GM23248 (cell line): ENCODE measurements around the gene SEMA3D.

Experiments
- EZH2 ChIP-seq: fragments of 200-600 bp; sonication (generic); IDR thresholded peaks from 2 replicates; pipeline ENCODE4 v1.6.1; 2018; ENCODE audit warnings: antibody characterized with exemption, mild to moderate bottlenecking; ENCODE audit not compliant: insufficient read depth, poor library complexity, severe bottlenecking
- EZH2phosphoT487 ChIP-seq: fragments of 200-600 bp; sonication (generic); IDR thresholded peaks from 2 replicates; pipeline ENCODE4 v1.6.1; 2018; ENCODE audit warnings: antibody characterized with exemption, moderate library complexity, mild to moderate bottlenecking, low read depth; ENCODE audit not compliant: insufficient read depth

DNA sequence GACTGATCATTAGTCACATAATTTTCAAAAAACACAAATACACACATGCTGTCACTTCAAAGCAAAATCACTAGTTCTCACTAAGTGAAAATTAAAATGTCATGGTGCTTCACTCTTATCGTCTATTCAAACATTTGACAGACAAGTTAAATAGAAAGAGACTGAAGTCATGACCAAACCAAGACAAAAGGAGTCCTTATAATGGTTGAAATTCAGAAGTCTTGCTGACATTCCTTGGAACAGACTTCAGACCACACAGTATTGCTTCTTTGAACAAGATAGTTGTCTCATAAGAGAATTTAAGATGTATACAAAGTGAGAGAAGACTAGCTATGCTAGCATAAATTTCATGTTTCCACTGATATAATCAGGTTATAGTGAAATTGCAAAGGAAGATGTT lies 119.5 kb downstream of the SEMA3D start:
- TF ChIP-seq EZH2phosphoT487 (no peak), EZH2 (no peak)
